Stimulated activated CD8-positive, alpha-beta memory T cell treated with anti-CD3 and anti-CD28 coated beads, Interleukin-7, amount 100 ng/mL, for 48 hours (primary cell): ENCODE data around the gene C6orf52.
"Not testable (repeated sequence)": the region's sequence is repeated elsewhere in the genome, so short reads cannot be mapped to it uniquely, and the experiment has no call there.

Experiments used
- DNase-seq, 2 donors: peaks; one replicate each; pipeline ENCODE4 v3.0.0-alpha.2; 2020; ENCODE audit warnings: low read depth in 1 of 2; ENCODE audit errors: extremely low read depth in 1 of 2

Gene C6orf52

GRCh38 chr6:10694302-10695085 is at the start of gene C6orf52, which contains the start of gene PAK1IP1:
TSS of gene C6orf52 (minus strand) at chr6:10694616. CDS start at chr6:10687550, 7,066 bp downstream.
TSS of gene PAK1IP1 (plus strand) at chr6:10694972. CDS start at chr6:10694986, 14 bp downstream.
- peak; percentile 78 to 90 for DNase-seq

GRCh38 chr6:10743515-10743914 is 49.1 kb upstream of the C6orf52 start:
- no peak for DNase-seq

GRCh38 chr6:10742251-10742650 is 47.8 kb upstream of the C6orf52 start:
- DNase-seq = no peak

- DNase-seq = not testable (repeated sequence)
Observed at GRCh38 chr6:10741643-10742042, 47.2 kb upstream of the C6orf52 start.

- no peak for DNase-seq
Observed at GRCh38 chr6:10740061-10740460, 45.6 kb upstream of the C6orf52 start.

GRCh38 chr6:10736731-10737130 is 42.3 kb upstream of the C6orf52 start:
- no peak for DNase-seq

GRCh38 chr6:10733863-10734262 is 39.4 kb upstream of the C6orf52 start:
- no peak for DNase-seq

- no peak for DNase-seq
Observed at GRCh38 chr6:10733151-10733715, 38.8 kb upstream of the C6orf52 start.

- DNase-seq = no peak
Observed at GRCh38 chr6:10730254-10730653, 35.8 kb upstream of the C6orf52 start.

GRCh38 chr6:10725716-10726115 is 31.3 kb upstream of the C6orf52 start:
- DNase-seq = no peak

- no peak for DNase-seq
Observed at GRCh38 chr6:10725044-10725443, 30.6 kb upstream of the C6orf52 start.

GRCh38 chr6:10723567-10723881 is 29.1 kb upstream of the C6orf52 start:
- no peak for DNase-seq

GRCh38 chr6:10722820-10723566 is 28.6 kb upstream of the C6orf52 start, which contains the start of gene TMEM14C:
TSS of gene TMEM14C (plus strand) at chr6:10723070. CDS start at chr6:10724614, 1,544 bp downstream.
- peak; percentile 84 to 92 for DNase-seq

GRCh38 chr6:10722570-10722819 is 28.1 kb upstream of the C6orf52 start:
- no peak for DNase-seq

- no peak for DNase-seq
Observed at GRCh38 chr6:10721850-10722569, 27.6 kb upstream of the C6orf52 start.

GRCh38 chr6:10720960-10721849 is 26.8 kb upstream of the C6orf52 start:
- DNase-seq = not testable (repeated sequence)

GRCh38 chr6:10720265-10720959 is 26.0 kb upstream of the C6orf52 start:
- peak in 1 of 2 donors; percentile 27 for DNase-seq

- DNase-seq = no peak
Observed at GRCh38 chr6:10719964-10720264, 25.5 kb upstream of the C6orf52 start.

GRCh38 chr6:10719296-10719963 is 25.0 kb upstream of the C6orf52 start:
- peak in 1 of 2 donors; percentile 31 for DNase-seq
